Measurements from ENCODE around the gene ZDHHC7.
A peak's percentile ranks its signal among the peaks of the same experiment; 100 is the strongest.

The ZDHHC7 gene

DNA sequence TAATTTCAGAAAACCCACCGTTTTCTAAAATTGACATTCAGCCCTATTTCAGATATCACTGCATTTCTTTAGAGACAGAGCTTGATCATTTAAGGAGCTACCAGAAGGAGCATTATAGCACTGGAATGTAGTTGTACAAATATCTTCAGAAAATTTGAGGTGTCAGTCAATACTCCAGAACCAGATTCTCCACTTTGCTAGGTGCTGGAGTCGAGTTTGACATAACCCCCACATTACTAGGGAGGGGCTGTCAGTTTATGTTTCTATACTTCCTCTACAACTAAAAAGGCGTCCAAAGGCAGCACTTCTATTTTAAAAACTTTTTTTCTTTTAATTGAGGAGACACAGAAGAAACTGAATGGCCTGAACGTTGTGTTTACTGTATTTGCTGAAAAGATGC is 15.4 kb upstream of the ZDHHC7 start:
- no peak for FAIRE-seq
- no peak for DNase-seq (ENCODE audit: extremely low spot score, insufficient read length, low read depth)

DNA sequence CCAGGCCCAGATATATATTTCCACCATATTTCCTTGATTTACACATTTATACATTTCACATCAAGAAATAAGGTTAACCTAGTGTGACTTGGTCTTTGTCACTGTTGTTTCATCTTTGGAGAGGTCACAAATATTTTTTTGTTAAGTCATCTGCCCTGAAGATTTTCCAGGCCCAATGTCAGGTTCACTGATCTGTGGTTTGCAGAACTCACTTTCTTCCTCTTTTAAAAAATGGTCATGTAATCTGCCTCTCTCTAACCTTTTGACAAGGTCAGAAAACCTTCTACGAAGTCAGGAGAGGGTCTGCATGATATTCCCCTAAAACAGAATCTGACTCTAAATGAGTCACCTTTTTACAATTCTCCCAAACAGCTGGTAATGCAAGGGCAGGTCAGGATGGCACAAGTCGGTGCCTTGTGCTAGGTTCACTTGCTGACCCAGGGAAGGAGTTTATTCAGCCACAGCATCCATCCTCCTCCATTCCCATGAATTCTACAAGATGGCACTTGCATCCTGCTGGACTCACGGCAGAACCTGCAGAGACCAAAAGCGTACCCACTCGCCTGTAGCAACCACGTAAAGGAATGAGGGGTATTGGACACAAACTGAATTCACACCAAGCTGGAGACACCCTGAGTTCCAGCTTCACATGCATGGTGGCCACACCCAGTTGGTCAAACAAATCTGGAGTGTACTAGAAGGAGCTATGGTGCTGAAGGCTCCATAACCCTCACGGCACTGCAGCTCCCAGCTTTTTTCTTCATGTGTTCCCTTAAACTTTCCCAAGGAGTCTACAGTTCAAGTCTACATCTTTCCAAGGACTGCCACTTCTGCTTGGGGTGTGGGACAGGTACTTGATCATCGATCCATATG is 14.7 kb upstream of the ZDHHC7 start:
- DNase-seq (ENCODE audit: extremely low spot score, insufficient read length, low read depth) (no peak), FAIRE-seq (no peak)

DNA sequence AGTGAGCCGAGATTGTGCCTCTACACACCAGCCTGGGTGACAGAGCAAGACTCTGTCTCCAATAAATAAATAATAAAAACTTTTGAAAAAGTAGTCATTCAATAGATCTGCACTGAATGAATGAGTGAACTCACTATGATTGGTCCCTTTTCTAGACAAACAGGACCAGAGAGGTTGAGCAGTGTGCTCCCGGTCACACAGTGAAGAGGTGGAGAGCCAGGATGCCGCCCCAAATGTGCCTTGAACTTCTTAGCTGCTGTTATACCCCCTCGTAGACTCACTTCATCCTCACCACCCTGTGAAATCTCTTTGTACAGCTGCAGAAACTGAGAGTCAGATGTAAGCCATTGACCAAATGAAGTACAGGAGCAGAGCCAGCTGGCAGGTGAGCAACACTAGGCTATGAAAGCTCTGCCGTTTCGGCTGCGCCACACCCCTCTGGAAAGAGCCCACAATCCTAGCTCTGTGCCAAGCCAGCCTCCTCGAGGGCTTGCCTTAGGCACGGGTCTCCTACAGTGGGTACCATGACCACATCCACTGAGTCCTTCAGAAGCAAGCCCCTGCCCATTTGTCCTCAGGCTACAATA is 8.4 kb upstream of the ZDHHC7 start:
- DNase-seq (ENCODE audit: extremely low spot score, insufficient read length, low read depth), result no peak
- FAIRE-seq, result no peak

DNA sequence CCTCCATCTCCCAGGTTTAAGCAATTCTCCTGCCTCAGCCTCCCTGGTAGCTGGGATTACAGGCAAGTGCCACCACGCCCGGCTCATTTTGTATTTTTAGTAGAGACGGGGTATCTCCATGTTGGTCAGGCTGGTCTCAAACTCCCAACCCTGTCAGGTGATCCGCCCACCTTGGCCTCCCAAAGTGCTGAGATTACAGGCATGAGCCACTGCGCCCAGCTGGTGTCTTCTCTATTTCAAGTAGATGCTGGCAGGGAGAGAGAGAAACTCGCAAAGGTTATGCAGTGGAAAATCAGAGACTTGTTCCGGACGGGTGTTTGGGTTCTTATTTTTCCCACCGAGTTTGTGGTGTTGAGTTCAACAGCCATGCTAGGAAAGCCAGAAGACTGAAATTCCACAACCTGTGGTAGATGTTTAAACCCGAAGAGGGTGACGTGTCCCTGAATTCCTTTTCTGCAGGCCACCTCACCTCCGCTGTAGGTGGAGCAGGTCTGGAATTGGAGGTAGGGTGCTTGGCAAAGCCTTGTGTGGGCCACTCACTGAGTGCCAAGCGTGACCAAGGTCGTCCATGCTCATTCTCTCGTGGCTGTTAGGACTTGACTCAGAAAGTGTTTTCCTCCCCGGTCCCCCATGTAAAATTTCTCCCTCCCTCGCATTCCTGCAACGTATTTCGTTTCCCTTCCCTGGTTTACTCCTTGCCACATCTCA is 7.3 kb upstream of the ZDHHC7 start:
- no peak for DNase-seq (ENCODE audit: extremely low spot score, insufficient read length, low read depth)
- no peak for FAIRE-seq

DNA sequence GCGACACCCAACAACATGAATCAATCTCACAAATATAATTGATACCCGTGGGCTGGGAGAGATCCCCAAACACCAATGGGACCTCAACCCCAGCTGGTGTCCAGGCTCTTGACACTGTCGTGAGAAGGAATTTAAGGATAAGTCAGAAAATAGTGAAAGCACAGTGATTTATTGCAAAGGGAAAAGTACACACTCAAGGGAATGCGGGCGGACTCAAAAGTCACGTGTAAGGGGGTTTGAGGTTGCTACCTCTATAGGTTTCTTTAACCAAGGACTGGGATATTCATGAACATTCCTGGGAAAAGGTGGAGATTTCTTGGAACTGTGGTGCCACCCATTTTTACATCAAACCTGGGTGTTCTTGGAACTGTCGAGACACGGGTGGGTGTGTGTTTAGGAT is 6.3 kb upstream of the ZDHHC7 start:
- DNase-seq (ENCODE audit: extremely low spot score, insufficient read length, low read depth) (no peak), FAIRE-seq (no peak)

DNA sequence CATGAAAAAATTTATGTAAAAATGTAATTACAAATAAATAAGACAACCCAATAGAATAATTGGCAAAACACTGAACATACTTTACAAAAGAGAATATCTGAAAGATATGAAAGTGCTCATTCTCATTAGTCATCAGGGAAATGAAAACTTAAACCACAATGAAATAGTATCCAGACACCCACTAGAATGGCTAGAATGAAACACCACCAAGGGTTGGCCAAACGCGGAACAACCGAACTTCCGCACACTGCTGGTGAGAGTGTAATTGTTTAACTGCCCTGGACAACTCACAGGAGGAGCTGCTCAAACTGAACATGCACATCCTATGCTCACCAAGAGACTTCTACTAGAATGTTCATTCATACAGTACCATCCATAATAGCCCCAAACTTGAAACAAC is 5.8 kb upstream of the ZDHHC7 start:
- DNase-seq (ENCODE audit: extremely low spot score, insufficient read length, low read depth), result no peak
- peak; percentile 33 for FAIRE-seq

DNA sequence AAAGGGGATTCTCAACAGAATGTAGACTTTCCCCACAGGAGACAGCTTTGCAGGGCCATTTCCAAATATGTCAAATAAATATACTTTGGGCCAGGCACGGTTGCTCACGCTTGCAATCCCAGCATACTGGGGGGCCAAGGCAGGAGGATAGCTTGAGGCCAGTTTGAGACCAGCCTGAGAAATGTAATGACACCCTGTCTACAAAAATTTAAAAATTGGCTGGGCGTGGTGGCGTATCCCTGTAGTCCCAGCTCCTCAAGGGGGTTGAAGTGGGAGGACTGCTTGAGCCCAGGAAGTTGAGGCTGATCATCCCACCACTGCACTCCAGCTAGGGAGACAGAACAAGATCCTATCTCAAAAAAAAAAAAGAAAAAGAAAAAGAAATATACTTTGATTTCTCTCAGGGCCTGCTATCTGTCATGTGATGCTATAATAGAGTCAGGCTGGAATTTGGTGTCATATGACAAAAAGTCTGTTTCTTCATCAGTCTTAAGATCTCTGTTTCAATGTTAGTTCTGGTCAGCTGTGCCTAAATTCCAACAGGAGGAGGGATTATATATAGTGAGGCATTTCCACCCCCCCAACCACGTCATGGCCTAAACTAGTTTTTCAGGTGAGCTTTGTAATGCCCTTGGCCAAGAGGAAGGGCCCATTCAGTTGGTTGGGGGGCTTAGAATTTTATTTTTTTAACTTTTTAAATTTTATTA is 4.3 kb upstream of the ZDHHC7 start:
- no peak for DNase-seq (ENCODE audit: extremely low spot score, insufficient read length, low read depth)
- no peak for FAIRE-seq

DNA sequence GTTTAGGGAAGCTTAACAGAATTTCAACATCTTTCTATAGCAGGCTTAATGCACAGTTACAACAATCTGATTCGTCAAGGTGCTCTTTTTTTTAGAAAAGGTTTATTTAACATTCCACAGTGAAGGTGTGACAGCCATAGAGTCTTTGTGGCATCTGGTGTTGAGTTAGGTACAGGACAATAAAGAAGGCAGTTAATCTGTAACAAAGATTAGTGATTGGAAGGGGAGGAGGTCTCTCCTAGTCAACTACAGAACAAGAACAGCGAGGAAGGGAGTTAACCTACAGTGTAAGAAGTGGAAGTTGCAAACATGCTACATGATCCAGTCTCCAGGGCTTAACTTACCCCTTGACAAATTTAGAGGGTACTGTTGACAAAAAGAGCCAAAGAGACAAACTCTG is 3.0 kb upstream of the ZDHHC7 start:
- DNase-seq (ENCODE audit: extremely low spot score, insufficient read length, low read depth) (no peak), FAIRE-seq (no peak)

GRCh38 chr16:85011846-85012284 is 530 bp upstream of the ZDHHC7 start:
- FAIRE-seq (no peak), DNase-seq (ENCODE audit: extremely low spot score, insufficient read length, low read depth) (no peak)

- no peak for DNase-seq (ENCODE audit: extremely low spot score, insufficient read length, low read depth)
- FAIRE-seq, result no peak
Observed at GRCh38 chr16:85010446-85010930, 847 bp downstream of the ZDHHC7 start.

GRCh38 chr16:85008271-85008670 is 3.1 kb downstream of the ZDHHC7 start:
- DNase-seq (ENCODE audit: extremely low spot score, insufficient read length, low read depth), result no peak
- no peak for FAIRE-seq

- DNase-seq (ENCODE audit: extremely low spot score, insufficient read length, low read depth) (no peak), FAIRE-seq (no peak)
Observed at GRCh38 chr16:85007496-85008214, 3.7 kb downstream of the ZDHHC7 start.

- FAIRE-seq (no peak), DNase-seq (ENCODE audit: extremely low spot score, insufficient read length, low read depth) (no peak)
Observed at GRCh38 chr16:85006639-85007038, 4.7 kb downstream of the ZDHHC7 start.

DNA sequence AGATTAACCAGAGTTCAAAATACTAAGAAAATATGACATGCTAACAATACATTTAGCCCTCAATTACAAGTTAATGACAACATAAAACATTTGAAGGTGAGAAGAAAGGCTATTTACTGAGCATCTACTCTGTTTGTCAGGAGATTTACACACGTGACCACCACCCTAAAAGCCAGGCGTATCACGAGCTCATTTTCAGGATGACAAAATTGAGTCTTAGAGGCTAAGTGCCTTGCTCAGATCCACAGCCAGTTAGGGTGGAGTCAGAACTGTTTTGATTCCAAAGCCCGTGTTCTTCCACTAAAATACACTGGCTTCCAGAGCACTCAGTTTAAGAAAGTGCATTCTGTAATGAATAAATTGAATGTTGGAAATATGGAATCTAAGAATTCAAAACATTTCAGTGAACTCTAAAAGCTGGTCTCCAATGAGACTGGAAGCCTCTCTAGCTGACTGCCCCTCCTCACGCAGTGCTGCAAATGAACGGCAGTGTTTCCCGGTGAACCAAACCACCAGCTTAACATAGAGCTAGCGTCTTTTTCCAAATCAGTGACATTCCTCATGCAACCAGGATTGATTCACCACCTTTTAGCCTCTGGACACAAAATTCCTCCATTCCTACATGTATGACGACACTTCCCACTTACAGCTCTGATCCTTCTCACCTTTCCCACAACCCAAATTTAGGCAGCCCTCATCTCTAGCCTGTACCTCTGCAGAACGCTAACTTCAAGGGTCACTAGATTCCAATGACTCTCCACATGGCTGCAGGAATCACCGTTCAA is 5.9 kb downstream of the ZDHHC7 start:
- no peak for DNase-seq (ENCODE audit: extremely low spot score, insufficient read length, low read depth)
- no peak for FAIRE-seq

GRCh38 chr16:85004587-85005205 is 6.6 kb downstream of the ZDHHC7 start:
- DNase-seq (ENCODE audit: extremely low spot score, insufficient read length, low read depth), result no peak
- FAIRE-seq, result no peak

GRCh38 chr16:85003725-85004586 is 7.4 kb downstream of the ZDHHC7 start:
- FAIRE-seq (no peak), DNase-seq (ENCODE audit: extremely low spot score, insufficient read length, low read depth) (no peak)

- FAIRE-seq (no peak), DNase-seq (ENCODE audit: extremely low spot score, insufficient read length, low read depth) (no peak)
Observed at GRCh38 chr16:85003076-85003475, 8.3 kb downstream of the ZDHHC7 start.

- DNase-seq (ENCODE audit: extremely low spot score, insufficient read length, low read depth), result no peak
- FAIRE-seq, result no peak
Observed at GRCh38 chr16:85002608-85003007, 8.7 kb downstream of the ZDHHC7 start.

All from GM18507 (cell line).